Measurements from ENCODE around the gene CCNQ. TPM values are rescaled to one million over a fixed set of nuclear protein-coding genes. Genes with fewer than 3 reads are reported as not detected.

CCNQ gene
- polyA plus RNA-seq, 1 of the 3 experiments (the other 2 are of a cell fraction): 45.3 TPM

DNA sequence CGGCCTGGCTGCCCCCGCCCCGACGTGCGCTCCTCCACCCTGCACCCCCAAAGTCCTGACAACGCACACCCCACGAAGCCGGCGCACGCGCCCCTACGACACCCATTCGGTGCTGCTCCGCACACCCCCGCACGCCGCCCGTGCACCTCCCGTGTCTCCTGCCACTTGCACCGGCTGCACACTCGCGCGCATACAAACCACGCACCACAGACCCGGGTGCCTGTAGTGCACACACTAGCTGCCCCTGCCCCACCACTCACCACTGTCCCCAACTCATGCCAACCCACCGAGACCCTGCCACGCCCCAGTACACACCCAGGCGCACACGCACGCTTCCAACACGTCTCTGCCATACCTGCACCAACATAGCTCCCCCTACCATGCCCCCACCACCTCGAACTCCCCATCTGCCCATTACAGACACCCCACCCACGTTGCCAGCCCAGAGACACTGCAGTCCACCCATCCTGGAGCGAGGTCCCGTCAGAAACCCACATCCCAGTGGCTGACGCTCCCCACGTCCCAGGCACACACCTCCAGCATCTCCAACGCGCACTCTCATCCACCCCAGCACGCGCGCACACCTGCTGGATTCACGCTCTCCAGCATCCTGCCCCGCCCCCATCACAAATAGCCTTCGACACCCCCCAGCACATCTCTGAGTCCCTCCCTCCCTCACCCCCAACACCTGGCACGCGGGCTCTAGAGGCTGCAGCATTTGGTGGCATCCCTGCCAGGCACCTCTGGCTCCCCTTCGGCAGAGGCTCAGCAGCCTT is 43.9 kb upstream of the CCNQ start (continued):
- TF ChIP-seq, protein P1, sequence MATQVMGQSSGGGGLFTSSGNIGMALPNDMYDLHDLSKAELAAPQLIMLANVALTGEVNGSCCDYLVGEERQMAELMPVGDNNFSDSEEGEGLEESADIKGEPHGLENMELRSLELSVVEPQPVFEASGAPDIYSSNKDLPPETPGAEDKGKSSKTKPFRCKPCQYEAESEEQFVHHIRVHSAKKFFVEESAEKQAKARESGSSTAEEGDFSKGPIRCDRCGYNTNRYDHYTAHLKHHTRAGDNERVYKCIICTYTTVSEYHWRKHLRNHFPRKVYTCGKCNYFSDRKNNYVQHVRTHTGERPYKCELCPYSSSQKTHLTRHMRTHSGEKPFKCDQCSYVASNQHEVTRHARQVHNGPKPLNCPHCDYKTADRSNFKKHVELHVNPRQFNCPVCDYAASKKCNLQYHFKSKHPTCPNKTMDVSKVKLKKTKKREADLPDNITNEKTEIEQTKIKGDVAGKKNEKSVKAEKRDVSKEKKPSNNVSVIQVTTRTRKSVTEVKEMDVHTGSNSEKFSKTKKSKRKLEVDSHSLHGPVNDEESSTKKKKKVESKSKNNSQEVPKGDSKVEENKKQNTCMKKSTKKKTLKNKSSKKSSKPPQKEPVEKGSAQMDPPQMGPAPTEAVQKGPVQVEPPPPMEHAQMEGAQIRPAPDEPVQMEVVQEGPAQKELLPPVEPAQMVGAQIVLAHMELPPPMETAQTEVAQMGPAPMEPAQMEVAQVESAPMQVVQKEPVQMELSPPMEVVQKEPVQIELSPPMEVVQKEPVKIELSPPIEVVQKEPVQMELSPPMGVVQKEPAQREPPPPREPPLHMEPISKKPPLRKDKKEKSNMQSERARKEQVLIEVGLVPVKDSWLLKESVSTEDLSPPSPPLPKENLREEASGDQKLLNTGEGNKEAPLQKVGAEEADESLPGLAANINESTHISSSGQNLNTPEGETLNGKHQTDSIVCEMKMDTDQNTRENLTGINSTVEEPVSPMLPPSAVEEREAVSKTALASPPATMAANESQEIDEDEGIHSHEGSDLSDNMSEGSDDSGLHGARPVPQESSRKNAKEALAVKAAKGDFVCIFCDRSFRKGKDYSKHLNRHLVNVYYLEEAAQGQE (IDR thresholded peaks at IDR 0.05; ENCODE audit: low read depth, low read length): no peak
- TF ChIP-seq GABPA (IDR thresholded peaks at IDR 0.05; ENCODE audit: low read depth) (no peak), TCF12 (IDR thresholded peaks at IDR 0.05) (no peak)

DNA sequence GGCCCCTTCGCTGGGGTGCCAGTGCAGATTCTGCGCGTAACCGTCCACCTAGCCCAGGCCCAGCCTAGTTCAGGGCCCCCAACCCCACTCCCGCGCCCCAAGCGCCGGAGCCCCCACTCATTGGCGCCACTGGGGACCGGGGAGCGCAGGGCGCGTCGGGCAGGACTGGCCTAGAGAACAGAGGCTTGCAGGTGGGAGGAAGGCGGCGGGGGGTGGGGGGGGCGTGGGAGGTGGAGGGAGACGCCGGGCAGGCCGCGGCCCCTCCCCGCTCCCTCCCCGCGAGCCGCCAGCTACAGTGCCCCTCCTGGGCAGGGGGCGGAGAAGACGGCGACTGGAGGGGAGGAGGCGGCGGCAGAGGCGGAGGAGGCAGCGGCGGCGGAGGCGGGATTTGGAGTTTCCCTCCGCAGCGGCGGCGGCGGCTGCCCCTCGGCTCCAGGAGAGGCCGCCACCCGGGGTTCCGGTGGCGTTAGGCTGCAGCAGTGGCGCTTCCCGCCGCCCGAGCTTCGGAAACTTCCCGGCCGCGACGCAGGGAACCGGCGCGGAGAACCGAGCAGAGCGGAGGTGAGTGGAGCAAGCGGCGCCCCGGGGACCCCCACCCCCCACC is 43.2 kb upstream of the CCNQ start:
- no peaks in the 10 kb centered on the region for H3K9me2 ChIP-seq
- H3K9me3 ChIP-seq: no peaks in the 10 kb centered on the region
- no peak overlapping the region for H3K4me2 ChIP-seq
- no peak overlapping the region for H2AFZ ChIP-seq (ENCODE audit: low read depth)
- ChIA-PET POLR2A (no interaction called here), CTCF (interaction anchor here (0.6 to 11.0 kb wide), 4 partner anchors 11 to 33 kb away, joined by 3 to 106 read pairs (median 10); no protein-coding TSS in a partner anchor)
- H3K79me2 ChIP-seq (ENCODE audit: insufficient read depth): no peaks in the 10 kb centered on the region
- peak; percentile 75 for DNase-seq
- H3K27me3 ChIP-seq (ENCODE audit: insufficient read depth): peaks cover 71% of the 10 kb centered on the region
- no peaks in the 10 kb centered on the region for H4K20me1 ChIP-seq (ENCODE audit: insufficient read depth)
- H3K4me3 ChIP-seq (ENCODE audit: low read depth in 2 of 2, low read length in 1 of 2): peak overlapping the region in 1 of 2 experiments; percentile 18; a peak in 1 of 4 replicates
- no peak overlapping the region for H3K27ac ChIP-seq (ENCODE audit: low read depth in 2 of 2, low read length in 1 of 2)
- 12% methylated on average over 10 of the region's 62 CpGs for WGBS (ENCODE audit: low lambda C conversion rate)
- H3F3A ChIP-seq (replicated peaks; ENCODE audit: insufficient read depth): no peaks in the 10 kb centered on the region
- no peak overlapping the region for H3K9ac ChIP-seq
- no peaks in the 10 kb centered on the region for H3K36me3 ChIP-seq (replicated peaks in 1 of 2; ENCODE audit: control insufficient read depth in 1 of 2, insufficient read depth in 2 of 2, low read length in 1 of 2)
- peaks cover 0 to 25% of the 10 kb centered on the region in 2 experiments; a peak in 1 of 4 replicates for H3K4me1 ChIP-seq (ENCODE audit: control insufficient read depth in 1 of 2, insufficient read depth in 2 of 2, low read depth in 1 of 2, low read length in 1 of 2)
- TF ChIP-seq, protein P1 (IDR thresholded peaks at IDR 0.05; ENCODE audit: low read depth, low read length): no peak
- no peak for TF ChIP-seq POLR2AphosphoS5 (IDR thresholded peaks at IDR 0.05; ENCODE audit: low read depth, low read length)
- TF ChIP-seq, protein P2, sequence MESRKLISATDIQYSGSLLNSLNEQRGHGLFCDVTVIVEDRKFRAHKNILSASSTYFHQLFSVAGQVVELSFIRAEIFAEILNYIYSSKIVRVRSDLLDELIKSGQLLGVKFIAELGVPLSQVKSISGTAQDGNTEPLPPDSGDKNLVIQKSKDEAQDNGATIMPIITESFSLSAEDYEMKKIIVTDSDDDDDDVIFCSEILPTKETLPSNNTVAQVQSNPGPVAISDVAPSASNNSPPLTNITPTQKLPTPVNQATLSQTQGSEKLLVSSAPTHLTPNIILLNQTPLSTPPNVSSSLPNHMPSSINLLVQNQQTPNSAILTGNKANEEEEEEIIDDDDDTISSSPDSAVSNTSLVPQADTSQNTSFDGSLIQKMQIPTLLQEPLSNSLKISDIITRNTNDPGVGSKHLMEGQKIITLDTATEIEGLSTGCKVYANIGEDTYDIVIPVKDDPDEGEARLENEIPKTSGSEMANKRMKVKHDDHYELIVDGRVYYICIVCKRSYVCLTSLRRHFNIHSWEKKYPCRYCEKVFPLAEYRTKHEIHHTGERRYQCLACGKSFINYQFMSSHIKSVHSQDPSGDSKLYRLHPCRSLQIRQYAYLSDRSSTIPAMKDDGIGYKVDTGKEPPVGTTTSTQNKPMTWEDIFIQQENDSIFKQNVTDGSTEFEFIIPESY (IDR thresholded peaks at IDR 0.05; ENCODE audit: borderline replicate concordance, low read depth): no peak
- TF ChIP-seq, protein P3, sequence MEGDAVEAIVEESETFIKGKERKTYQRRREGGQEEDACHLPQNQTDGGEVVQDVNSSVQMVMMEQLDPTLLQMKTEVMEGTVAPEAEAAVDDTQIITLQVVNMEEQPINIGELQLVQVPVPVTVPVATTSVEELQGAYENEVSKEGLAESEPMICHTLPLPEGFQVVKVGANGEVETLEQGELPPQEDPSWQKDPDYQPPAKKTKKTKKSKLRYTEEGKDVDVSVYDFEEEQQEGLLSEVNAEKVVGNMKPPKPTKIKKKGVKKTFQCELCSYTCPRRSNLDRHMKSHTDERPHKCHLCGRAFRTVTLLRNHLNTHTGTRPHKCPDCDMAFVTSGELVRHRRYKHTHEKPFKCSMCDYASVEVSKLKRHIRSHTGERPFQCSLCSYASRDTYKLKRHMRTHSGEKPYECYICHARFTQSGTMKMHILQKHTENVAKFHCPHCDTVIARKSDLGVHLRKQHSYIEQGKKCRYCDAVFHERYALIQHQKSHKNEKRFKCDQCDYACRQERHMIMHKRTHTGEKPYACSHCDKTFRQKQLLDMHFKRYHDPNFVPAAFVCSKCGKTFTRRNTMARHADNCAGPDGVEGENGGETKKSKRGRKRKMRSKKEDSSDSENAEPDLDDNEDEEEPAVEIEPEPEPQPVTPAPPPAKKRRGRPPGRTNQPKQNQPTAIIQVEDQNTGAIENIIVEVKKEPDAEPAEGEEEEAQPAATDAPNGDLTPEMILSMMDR (IDR thresholded peaks at IDR 0.05): no peak
- TF ChIP-seq, protein P4, sequence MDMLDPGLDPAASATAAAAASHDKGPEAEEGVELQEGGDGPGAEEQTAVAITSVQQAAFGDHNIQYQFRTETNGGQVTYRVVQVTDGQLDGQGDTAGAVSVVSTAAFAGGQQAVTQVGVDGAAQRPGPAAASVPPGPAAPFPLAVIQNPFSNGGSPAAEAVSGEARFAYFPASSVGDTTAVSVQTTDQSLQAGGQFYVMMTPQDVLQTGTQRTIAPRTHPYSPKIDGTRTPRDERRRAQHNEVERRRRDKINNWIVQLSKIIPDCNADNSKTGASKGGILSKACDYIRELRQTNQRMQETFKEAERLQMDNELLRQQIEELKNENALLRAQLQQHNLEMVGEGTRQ (IDR thresholded peaks at IDR 0.05; ENCODE audit: borderline replicate concordance, low read depth, low read length): no peak
- TF ChIP-seq EP300 (IDR thresholded peaks at IDR 0.05; ENCODE audit: borderline replicate concordance in 1 of 2, low read depth in 1 of 2, low read length in 1 of 2): no peak
- no peak for TF ChIP-seq RAD21 (IDR thresholded peaks at IDR 0.05; ENCODE audit: low read length)
- no peak for TF ChIP-seq SIN3A (IDR thresholded peaks at IDR 0.05; ENCODE audit: borderline replicate concordance, low read depth, low read length)
- no peak for TF ChIP-seq GABPA (IDR thresholded peaks at IDR 0.05; ENCODE audit: low read depth)
- no peak for TF ChIP-seq FOXJ3 (CRISPR knock-in tag; IDR thresholded peaks at IDR 0.05)
- TF ChIP-seq, protein P5, sequence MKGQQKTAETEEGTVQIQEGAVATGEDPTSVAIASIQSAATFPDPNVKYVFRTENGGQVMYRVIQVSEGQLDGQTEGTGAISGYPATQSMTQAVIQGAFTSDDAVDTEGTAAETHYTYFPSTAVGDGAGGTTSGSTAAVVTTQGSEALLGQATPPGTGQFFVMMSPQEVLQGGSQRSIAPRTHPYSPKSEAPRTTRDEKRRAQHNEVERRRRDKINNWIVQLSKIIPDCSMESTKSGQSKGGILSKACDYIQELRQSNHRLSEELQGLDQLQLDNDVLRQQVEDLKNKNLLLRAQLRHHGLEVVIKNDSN (IDR thresholded peaks at IDR 0.05; ENCODE audit: borderline replicate concordance, low read depth): no peak
- no peak for TF ChIP-seq FOXM1 (IDR thresholded peaks at IDR 0.05; ENCODE audit: low read depth)
- no peak for TF ChIP-seq CHD2 (IDR thresholded peaks at IDR 0.05; ENCODE audit: low read length, partially characterized antibody)
